ENCODE data around the gene ATAD3B. TPM values are rescaled to one million over a fixed set of nuclear protein-coding genes. Genes with fewer than 3 reads are reported as not detected.
"Not testable (repeated sequence)": the region's sequence is repeated elsewhere in the genome, so short reads cannot be mapped to it uniquely, and the experiment has no call there.

The ATAD3B gene
- total RNA-seq, 5 donors from 2014 or later (not counting 1 experiment from before 2014, with no cell fraction given): 52.1 to 69.3 (median 57.2) TPM

DNA sequence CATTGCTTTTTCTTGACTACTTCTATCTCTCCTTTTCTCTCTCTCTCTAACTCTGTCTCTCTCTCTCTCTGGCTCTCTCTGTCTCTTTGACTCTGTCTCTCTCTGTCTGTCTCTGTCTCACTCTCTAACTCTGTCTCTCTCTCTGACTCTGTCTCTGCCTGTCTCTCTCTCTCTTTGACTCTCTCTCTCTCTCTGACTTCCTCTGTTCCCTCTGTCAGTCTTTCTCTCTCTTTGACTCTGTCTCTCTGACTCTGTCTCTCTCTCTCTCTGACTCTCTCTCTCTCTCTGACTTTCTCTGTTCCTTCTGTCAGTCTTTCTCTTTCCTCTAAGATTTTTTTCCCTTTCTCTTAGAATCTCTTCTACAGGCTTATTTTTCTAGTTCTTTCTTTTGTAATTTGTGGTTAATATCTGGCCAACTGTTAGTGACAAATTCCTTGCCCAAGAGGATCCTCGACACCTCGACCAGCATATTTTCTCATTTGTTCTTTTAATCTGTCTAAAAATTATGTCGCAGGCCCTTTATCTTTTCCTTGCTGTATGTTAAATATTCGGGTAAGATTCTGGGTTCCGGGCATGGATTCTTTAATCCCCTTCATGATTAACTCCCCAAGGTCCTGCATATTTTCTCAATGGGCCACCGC lies 22.3 kb upstream of the ATAD3B start, which contains the start of gene ATAD3C:
Gene ATAD3C, plus strand, starts transcription at position 591 of the 641 bp plus-strand sequence. CDS start 995 bp downstream, outside the sequence.
- no peak for DNase-seq
- ChIA-PET CTCF (no interaction called here), POLR2A (no interaction called here)
- H3K4me1 ChIP-seq (ENCODE audit: control insufficient read depth in 1 of 2, extremely low read depth in 1 of 2, insufficient read depth in 2 of 2, low read length in 2 of 2): no peaks in the 10 kb centered on the region
- no peaks in the 10 kb centered on the region for H3K36me3 ChIP-seq (ENCODE audit: control insufficient read depth in 2 of 2, extremely low read depth in 1 of 2, insufficient read depth in 1 of 2, low read length in 1 of 2)
- Mint-ChIP-seq H3K4me1 (no peaks in the 10 kb centered on the region), H3K27ac (no peak within 1 kb of the TSS), H3K9me3 (no peaks in the 10 kb centered on the region), H3K27me3 (peaks cover 0 to under 1% of the 10 kb centered on the region in 2 donors), H3K36me3 (no peaks in the 10 kb centered on the region), H3K4me3 (no peak within 1 kb of the TSS)
- ATAC-seq (replicated peaks in 1 of 4): no peak
- H3K9me3 ChIP-seq: no peaks in the 10 kb centered on the region
- no CpG with 5 or more reads among the region's 6 CpGs for WGBS (ENCODE audit: insufficient coverage)
- H3K4me3 ChIP-seq (ENCODE audit: control insufficient read depth in 1 of 2, extremely low read depth in 1 of 2, low read length in 1 of 2): no peak within 1 kb of the TSS
- no peak within 1 kb of the TSS for H3K27ac ChIP-seq (ENCODE audit: low read length)
- H3K27me3 ChIP-seq (replicated peaks in 1 of 2; ENCODE audit: control insufficient read depth in 2 of 2, extremely low read depth in 1 of 2, insufficient read depth in 2 of 2, low read length in 1 of 2): peaks cover 0 to 7% of the 10 kb centered on the region in 2 experiments

GRCh38 chr1:1450616-1451015 lies 20.9 kb upstream of the ATAD3B start:
- H3K4me1 ChIP-seq (ENCODE audit: control insufficient read depth in 1 of 2, extremely low read depth in 1 of 2, insufficient read depth in 2 of 2, low read length in 2 of 2); H3K4me1 Mint-ChIP-seq; H3K27me3 ChIP-seq (replicated peaks in 1 of 2; ENCODE audit: control insufficient read depth in 2 of 2, extremely low read depth in 1 of 2, insufficient read depth in 2 of 2, low read length in 1 of 2); H3K4me3 Mint-ChIP-seq; H3K4me3 ChIP-seq (ENCODE audit: control insufficient read depth in 1 of 2, extremely low read depth in 1 of 2, low read length in 1 of 2); H3K27me3 Mint-ChIP-seq; H3K9me3 ChIP-seq; H3K36me3 Mint-ChIP-seq; ATAC-seq (replicated peaks in 1 of 4); H3K36me3 ChIP-seq (ENCODE audit: control insufficient read depth in 2 of 2, extremely low read depth in 1 of 2, insufficient read depth in 1 of 2, low read length in 1 of 2); H3K27ac ChIP-seq (ENCODE audit: low read length); H3K9me3 Mint-ChIP-seq; CTCF ChIA-PET; DNase-seq; H3K27ac Mint-ChIP-seq: not testable (repeated sequence)
- POLR2A ChIA-PET: interaction anchor here in 1 of 2 donors (0.5 to 0.9 kb wide), 2 partner anchors 9 to 462 kb away, joined by 3 to 4 read pairs; no protein-coding TSS in a partner anchor
- 82% methylated on average over 16 of the region's 22 CpGs for WGBS (ENCODE audit: insufficient coverage)

- H3K36me3 ChIP-seq (ENCODE audit: control insufficient read depth in 2 of 2, extremely low read depth in 1 of 2, insufficient read depth in 1 of 2, low read length in 1 of 2): no peaks in the 10 kb centered on the region
- H3K9me3 ChIP-seq: no peaks in the 10 kb centered on the region
- Mint-ChIP-seq H3K27me3 (no peaks in the 10 kb centered on the region), H3K4me1 (no peaks in the 10 kb centered on the region), H3K27ac (no peak overlapping the region), H3K9me3 (no peaks in the 10 kb centered on the region), H3K4me3 (no peak overlapping the region), H3K36me3 (no peaks in the 10 kb centered on the region)
- H3K27ac ChIP-seq (ENCODE audit: low read length): no peak overlapping the region
- no peak overlapping the region for H3K4me3 ChIP-seq (ENCODE audit: control insufficient read depth in 1 of 2, extremely low read depth in 1 of 2, low read length in 1 of 2)
- H3K27me3 ChIP-seq (replicated peaks in 1 of 2; ENCODE audit: control insufficient read depth in 2 of 2, extremely low read depth in 1 of 2, insufficient read depth in 2 of 2, low read length in 1 of 2): peaks cover 0 to 7% of the 10 kb centered on the region in 2 experiments
- ChIA-PET POLR2A (no interaction called here), CTCF (interaction anchor here in 1 of 2 donors (0.6 kb wide), 1 partner anchor 26 kb away, joined by 7 read pairs; no protein-coding TSS in a partner anchor)
- WGBS (ENCODE audit: insufficient coverage): 85% methylated on average over 26 of the region's 26 CpGs
- no peaks in the 10 kb centered on the region for H3K4me1 ChIP-seq (ENCODE audit: control insufficient read depth in 1 of 2, extremely low read depth in 1 of 2, insufficient read depth in 2 of 2, low read length in 2 of 2)
- DNase-seq (no peak), ATAC-seq (replicated peaks in 1 of 4) (no peak)
These were observed 19.7 kb upstream of the ATAD3B start for GRCh38 chr1:1451696-1452364.

- WGBS (ENCODE audit: insufficient coverage): 83% methylated on average over 7 of the region's 8 CpGs
- H3K9me3 Mint-ChIP-seq; H3K27me3 Mint-ChIP-seq; H3K36me3 Mint-ChIP-seq; H3K4me1 ChIP-seq (ENCODE audit: control insufficient read depth in 1 of 2, extremely low read depth in 1 of 2, insufficient read depth in 2 of 2, low read length in 2 of 2); H3K4me3 ChIP-seq (ENCODE audit: control insufficient read depth in 1 of 2, extremely low read depth in 1 of 2, low read length in 1 of 2); H3K27ac Mint-ChIP-seq; POLR2A ChIA-PET; H3K4me1 Mint-ChIP-seq; H3K27ac ChIP-seq (ENCODE audit: low read length); DNase-seq; H3K36me3 ChIP-seq (ENCODE audit: control insufficient read depth in 2 of 2, extremely low read depth in 1 of 2, insufficient read depth in 1 of 2, low read length in 1 of 2); CTCF ChIA-PET; ATAC-seq (replicated peaks in 1 of 4); H3K4me3 Mint-ChIP-seq; H3K27me3 ChIP-seq (replicated peaks in 1 of 2; ENCODE audit: control insufficient read depth in 2 of 2, extremely low read depth in 1 of 2, insufficient read depth in 2 of 2, low read length in 1 of 2); H3K9me3 ChIP-seq: not testable (repeated sequence)
These were observed 19.2 kb upstream of the ATAD3B start for GRCh38 chr1:1452365-1452739.

GRCh38 chr1:1452882-1453281 lies 18.7 kb upstream of the ATAD3B start:
- ChIA-PET POLR2A (no interaction called here), CTCF (no interaction called here)
- no peaks in the 10 kb centered on the region for H3K36me3 Mint-ChIP-seq
- Histone ChIP-seq H3K4me1 (ENCODE audit: control insufficient read depth in 1 of 2, extremely low read depth in 1 of 2, insufficient read depth in 2 of 2, low read length in 2 of 2) (no peaks in the 10 kb centered on the region), H3K36me3 (ENCODE audit: control insufficient read depth in 2 of 2, extremely low read depth in 1 of 2, insufficient read depth in 1 of 2, low read length in 1 of 2) (no peaks in the 10 kb centered on the region), H3K4me3 (ENCODE audit: control insufficient read depth in 1 of 2, extremely low read depth in 1 of 2, low read length in 1 of 2) (no peak overlapping the region), H3K9me3 (no peaks in the 10 kb centered on the region), H3K27ac (ENCODE audit: low read length) (no peak overlapping the region), H3K27me3 (replicated peaks in 1 of 2; ENCODE audit: control insufficient read depth in 2 of 2, extremely low read depth in 1 of 2, insufficient read depth in 2 of 2, low read length in 1 of 2) (peaks cover 0 to 8% of the 10 kb centered on the region in 2 experiments)
- DNase-seq: no peak
- no peaks in the 10 kb centered on the region for H3K27me3 Mint-ChIP-seq
- no peak overlapping the region for H3K27ac Mint-ChIP-seq
- H3K9me3 Mint-ChIP-seq: no peaks in the 10 kb centered on the region
- WGBS (ENCODE audit: insufficient coverage): 96% methylated on average over 14 of the region's 16 CpGs
- H3K4me3 Mint-ChIP-seq: no peak overlapping the region
- no peaks in the 10 kb centered on the region for H3K4me1 Mint-ChIP-seq
- no peak for ATAC-seq (replicated peaks in 1 of 4)

GRCh38 chr1:1454286-1455056 lies 17.1 kb upstream of the ATAD3B start:
- WGBS (ENCODE audit: insufficient coverage): 83% methylated on average over 22 of the region's 41 CpGs
- H3K36me3 ChIP-seq (ENCODE audit: control insufficient read depth in 2 of 2, extremely low read depth in 1 of 2, insufficient read depth in 1 of 2, low read length in 1 of 2); ATAC-seq (replicated peaks in 1 of 4); H3K4me3 ChIP-seq (ENCODE audit: control insufficient read depth in 1 of 2, extremely low read depth in 1 of 2, low read length in 1 of 2); CTCF ChIA-PET; H3K27ac Mint-ChIP-seq; H3K27me3 ChIP-seq (replicated peaks in 1 of 2; ENCODE audit: control insufficient read depth in 2 of 2, extremely low read depth in 1 of 2, insufficient read depth in 2 of 2, low read length in 1 of 2); H3K27ac ChIP-seq (ENCODE audit: low read length); H3K36me3 Mint-ChIP-seq; H3K4me1 Mint-ChIP-seq; DNase-seq; H3K4me1 ChIP-seq (ENCODE audit: control insufficient read depth in 1 of 2, extremely low read depth in 1 of 2, insufficient read depth in 2 of 2, low read length in 2 of 2); H3K9me3 ChIP-seq; H3K4me3 Mint-ChIP-seq; H3K9me3 Mint-ChIP-seq; H3K27me3 Mint-ChIP-seq; POLR2A ChIA-PET: not testable (repeated sequence)

Data from T-cell (primary cell).